GM19099 (cell line): Measurements from ENCODE around the gene TLR8.
A peak's percentile ranks its signal among the peaks of the same experiment; 100 is the strongest.

ENCODE experiments used
- POLR2A ChIP-seq: IDR thresholded peaks from 3 replicates; pipeline ENCODE4 v1.6.1; 2011; ENCODE audit warnings: low read depth; ENCODE audit not compliant: insufficient read length; ENCODE audit errors: extremely low read depth

TLR8 gene

DNA sequence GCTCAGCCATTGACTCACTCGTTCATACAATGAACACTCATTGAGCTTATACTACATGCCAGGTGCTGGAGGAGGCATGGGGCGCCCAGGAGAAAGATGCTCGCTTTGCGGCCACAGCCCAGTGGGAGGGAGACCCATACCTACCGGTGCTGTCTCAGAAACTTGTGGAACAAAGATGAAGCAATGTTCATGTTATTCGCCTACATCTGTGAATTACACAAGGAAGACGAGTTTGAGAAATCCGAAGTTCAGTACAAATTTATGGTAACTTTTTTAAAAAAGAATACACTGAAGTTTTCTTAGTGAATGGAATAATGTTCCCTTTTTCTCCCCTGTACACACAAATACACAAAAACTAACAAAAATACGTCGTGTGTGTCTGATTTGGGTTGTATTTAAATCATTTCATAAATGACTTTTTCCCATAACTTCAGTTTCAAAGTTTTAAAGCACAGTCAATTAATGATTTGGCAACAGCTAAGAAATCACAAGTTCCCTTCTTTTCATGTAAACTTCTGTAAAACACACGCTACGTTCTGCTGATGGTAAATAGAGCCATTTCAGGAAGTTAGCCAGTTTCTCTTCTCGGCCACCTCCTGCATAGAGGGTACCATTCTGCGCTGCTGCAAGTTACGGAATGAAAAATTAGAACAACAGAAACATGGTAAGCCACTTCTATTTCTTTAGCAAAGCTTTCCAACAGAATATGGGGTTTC is at the start of gene TLR8:
TLR8 (plus strand) TSS at position 575 of the 716 bp plus-strand sequence; CDS start at position 662, 87 bp downstream.
- TF ChIP-seq POLR2A: no peak

GRCh38 chrX:12865359-12865758 is 41.1 kb upstream of the TLR8 start:
- TF ChIP-seq POLR2A: no peak

- peak; percentile 32 for TF ChIP-seq POLR2A
Measured at GRCh38 chrX:12866451-12867377, 39.7 kb upstream of the TLR8 start, which contains the start of gene TLR7. TLR7 (plus strand) TSS chrX:12867072; CDS start chrX:12867579, 507 bp downstream.

DNA sequence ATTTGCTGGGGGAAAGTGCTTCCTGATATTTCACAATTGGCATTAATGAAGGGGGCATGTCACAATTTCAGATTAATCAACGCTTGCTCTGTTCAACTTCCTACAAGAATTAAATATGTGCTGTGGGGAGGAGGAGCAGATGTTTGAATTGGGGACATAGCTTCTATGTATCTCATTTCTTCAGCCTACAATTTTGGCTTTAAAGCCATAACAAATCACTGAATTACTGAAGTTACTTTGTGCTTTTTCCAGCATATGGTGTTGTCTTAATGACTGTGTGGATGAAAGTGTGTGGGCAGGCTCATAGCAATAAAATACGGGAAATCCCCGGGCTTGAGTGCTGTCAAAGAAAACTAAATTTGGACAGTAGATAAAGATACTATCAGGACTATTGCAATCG is 38.7 kb upstream of the TLR8 start:
- TF ChIP-seq POLR2A: no peak

GRCh38 chrX:12868747-12869146 is 37.7 kb upstream of the TLR8 start:
- no peak for TF ChIP-seq POLR2A

DNA sequence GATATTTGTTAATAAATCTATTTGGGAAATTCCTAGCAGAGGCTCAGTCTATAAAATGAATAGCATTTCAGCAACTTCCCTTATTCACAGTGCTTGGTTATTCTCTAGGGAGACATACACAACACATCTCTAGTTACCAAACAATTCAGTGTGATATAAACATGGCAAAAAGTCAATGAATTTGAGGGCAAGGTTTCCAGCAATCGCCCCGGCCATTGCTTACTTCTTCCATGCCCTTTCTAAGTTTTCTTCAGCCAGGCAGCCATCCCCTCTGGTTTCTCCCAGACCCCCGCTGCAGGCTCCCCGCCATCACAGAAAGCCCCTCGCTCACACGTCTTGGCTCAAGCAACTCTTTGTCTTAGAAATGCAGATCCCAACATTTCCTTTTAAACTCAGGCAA is 35.2 kb upstream of the TLR8 start:
- no peak for TF ChIP-seq POLR2A

GRCh38 chrX:12872741-12873140 is 33.7 kb upstream of the TLR8 start:
- TF ChIP-seq POLR2A: no peak

- no peak for TF ChIP-seq POLR2A
Measured at GRCh38 chrX:12874581-12874980, 31.8 kb upstream of the TLR8 start.

- no peak for TF ChIP-seq POLR2A
Measured at GRCh38 chrX:12877386-12877785, 29.0 kb upstream of the TLR8 start.

DNA sequence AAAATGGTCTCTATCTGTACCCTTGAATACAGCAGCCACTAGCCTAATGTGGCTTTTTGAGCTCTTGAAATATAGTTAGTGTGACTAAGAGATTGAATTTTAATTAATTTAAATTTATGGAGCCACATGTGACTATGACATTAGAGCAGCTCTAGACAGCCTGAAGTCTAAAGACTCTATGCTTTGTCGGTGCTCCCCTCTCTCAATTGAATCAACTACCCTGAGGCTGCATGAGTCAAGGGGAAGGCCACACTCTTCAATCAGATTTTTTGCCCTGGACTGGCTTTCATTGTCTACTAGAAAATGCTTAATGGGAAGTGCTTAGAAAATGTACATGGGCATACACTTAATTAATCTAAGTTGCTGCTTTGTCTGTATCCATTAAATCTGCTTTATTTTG is 27.9 kb upstream of the TLR8 start:
- TF ChIP-seq POLR2A: no peak

DNA sequence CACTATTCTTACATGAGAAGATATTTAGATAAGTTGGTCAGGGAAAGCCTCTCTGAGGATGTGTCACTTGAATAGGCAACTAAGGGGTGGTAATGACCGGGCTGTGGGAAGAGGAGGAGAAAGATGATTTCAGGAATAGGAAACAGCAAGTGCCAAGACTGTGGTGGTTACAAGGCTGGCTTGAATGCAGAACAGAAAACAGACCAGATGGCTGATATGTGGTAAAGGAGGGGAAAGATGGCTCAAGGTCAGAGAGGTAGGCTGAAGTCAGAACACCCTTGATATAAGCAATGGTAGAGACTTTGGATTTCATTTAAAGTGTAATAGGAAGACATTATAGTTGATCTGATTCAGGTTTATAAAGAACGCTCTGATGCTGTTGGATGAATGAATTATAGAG is 24.5 kb upstream of the TLR8 start:
- no peak for TF ChIP-seq POLR2A

DNA sequence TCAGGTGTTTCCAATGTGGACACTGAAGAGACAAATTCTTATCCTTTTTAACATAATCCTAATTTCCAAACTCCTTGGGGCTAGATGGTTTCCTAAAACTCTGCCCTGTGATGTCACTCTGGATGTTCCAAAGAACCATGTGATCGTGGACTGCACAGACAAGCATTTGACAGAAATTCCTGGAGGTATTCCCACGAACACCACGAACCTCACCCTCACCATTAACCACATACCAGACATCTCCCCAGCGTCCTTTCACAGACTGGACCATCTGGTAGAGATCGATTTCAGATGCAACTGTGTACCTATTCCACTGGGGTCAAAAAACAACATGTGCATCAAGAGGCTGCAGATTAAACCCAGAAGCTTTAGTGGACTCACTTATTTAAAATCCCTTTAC is 20.9 kb upstream of the TLR8 start:
- TF ChIP-seq POLR2A: no peak

DNA sequence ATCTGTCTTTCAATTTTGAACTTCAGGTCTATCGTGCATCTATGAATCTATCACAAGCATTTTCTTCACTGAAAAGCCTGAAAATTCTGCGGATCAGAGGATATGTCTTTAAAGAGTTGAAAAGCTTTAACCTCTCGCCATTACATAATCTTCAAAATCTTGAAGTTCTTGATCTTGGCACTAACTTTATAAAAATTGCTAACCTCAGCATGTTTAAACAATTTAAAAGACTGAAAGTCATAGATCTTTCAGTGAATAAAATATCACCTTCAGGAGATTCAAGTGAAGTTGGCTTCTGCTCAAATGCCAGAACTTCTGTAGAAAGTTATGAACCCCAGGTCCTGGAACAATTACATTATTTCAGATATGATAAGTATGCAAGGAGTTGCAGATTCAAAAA is 19.9 kb upstream of the TLR8 start:
- no peak for TF ChIP-seq POLR2A

DNA sequence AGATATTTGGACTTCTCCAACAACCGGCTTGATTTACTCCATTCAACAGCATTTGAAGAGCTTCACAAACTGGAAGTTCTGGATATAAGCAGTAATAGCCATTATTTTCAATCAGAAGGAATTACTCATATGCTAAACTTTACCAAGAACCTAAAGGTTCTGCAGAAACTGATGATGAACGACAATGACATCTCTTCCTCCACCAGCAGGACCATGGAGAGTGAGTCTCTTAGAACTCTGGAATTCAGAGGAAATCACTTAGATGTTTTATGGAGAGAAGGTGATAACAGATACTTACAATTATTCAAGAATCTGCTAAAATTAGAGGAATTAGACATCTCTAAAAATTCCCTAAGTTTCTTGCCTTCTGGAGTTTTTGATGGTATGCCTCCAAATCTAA is 19.3 kb upstream of the TLR8 start:
- no peak for TF ChIP-seq POLR2A

DNA sequence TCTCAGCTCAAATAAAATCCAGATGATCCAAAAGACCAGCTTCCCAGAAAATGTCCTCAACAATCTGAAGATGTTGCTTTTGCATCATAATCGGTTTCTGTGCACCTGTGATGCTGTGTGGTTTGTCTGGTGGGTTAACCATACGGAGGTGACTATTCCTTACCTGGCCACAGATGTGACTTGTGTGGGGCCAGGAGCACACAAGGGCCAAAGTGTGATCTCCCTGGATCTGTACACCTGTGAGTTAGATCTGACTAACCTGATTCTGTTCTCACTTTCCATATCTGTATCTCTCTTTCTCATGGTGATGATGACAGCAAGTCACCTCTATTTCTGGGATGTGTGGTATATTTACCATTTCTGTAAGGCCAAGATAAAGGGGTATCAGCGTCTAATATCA is 18.7 kb upstream of the TLR8 start:
- TF ChIP-seq POLR2A: no peak

- TF ChIP-seq POLR2A: peak; percentile 14
Measured at GRCh38 chrX:12890467-12890866, 16.0 kb upstream of the TLR8 start.
